GM12878 (cell line): ENCODE measurements around the gene ESYT2. TPM values are rescaled to one million over a fixed set of nuclear protein-coding genes. Genes with fewer than 3 reads are reported as not detected.

Source experiments
- ATAC-seq: fragments of 200-7000 bp; cut with Tn5 transposase; 3 replicates; pipeline ENCODE4 v1.9.1; 2020; ENCODE audit warnings: mild to moderate bottlenecking, moderate library complexity
- BruUV-seq: library from RNA; stranded (reverse); fragments of 400-500 nt; replicated peaks from 2 replicates; lab custom pipeline; 2021; lab: Mats Ljungman, UMichigan
- CTCF ChIA-PET: fragments of 300-600 bp; sonication (Branson Sonifier 250); formaldehyde crosslinking; extraction: SDS; loops from one replicate; lab custom pipeline; 2021; ENCODE audit warnings: inconsistent platforms; lab: Yijun Ruan, JAX
- POLR2A ChIA-PET: fragments of 350-600 bp; formaldehyde crosslinking; extraction: SDS; loops from one replicate; lab custom pipeline; 2021; ENCODE audit warnings: inconsistent platforms; lab: Charles Lee
- RAD21 ChIA-PET: fragments of 300-600 bp; sonication (Branson Sonifier 250); formaldehyde crosslinking; loops from one replicate; lab custom pipeline; 2023; ENCODE audit warnings: antibody characterized with exemption; ENCODE audit not compliant: unreplicated experiment; lab: Charles Lee
- SMC1A ChIA-PET: fragments of 300-600 bp; sonication (Branson Sonifier 250); formaldehyde crosslinking; loops from one replicate; lab custom pipeline; 2023; ENCODE audit not compliant: unreplicated experiment, uncharacterized antibody; lab: Charles Lee
- DNase-seq: peaks from one replicate; pipeline ENCODE4 v3.0.0-alpha.2; 2011; ENCODE audit warnings: low read depth, low spot score
- FAIRE-seq: peaks from 3 replicates; lab custom pipeline; 2011; peaks lifted over from hg19 to GRCh38; lab: Jason Lieb, UNC
- H2AFZ ChIP-seq: 2 replicates; pipeline ENCODE4 v1.6.0; 2011; ENCODE audit warnings: low read depth, low read length, control low read depth; ENCODE audit not compliant: control insufficient read depth
- H3K27ac ChIP-seq: 2 replicates; pipeline ENCODE4 v1.5.1; 2011; ENCODE audit warnings: control low read depth; ENCODE audit not compliant: control insufficient read depth, insufficient read depth
- H3K27me3 ChIP-seq, 2 experiments: replicated peaks in 1 of 2; 2 replicates each; pipeline versions ENCODE4 v1.6.0 to v1.6.1; 2011; ENCODE audit warnings: low read length in 1 of 2; ENCODE audit not compliant: control insufficient read depth in 2 of 2, insufficient read depth in 2 of 2
- H3K36me3 ChIP-seq, 2 experiments: 2 replicates each; pipeline ENCODE4 v1.5.1; 2011; ENCODE audit warnings: low read length in 1 of 2; ENCODE audit not compliant: control insufficient read depth in 2 of 2, insufficient read depth in 2 of 2
- H3K4me1 ChIP-seq: 2 replicates; pipeline ENCODE4 v1.6.1; 2011; ENCODE audit warnings: mild to moderate bottlenecking, low read length, moderate library complexity, mixed read lengths; ENCODE audit not compliant: control insufficient read depth, insufficient read depth
- H3K4me2 ChIP-seq: 2 replicates; pipeline ENCODE4 v1.6.0; 2011; ENCODE audit warnings: control low read depth; ENCODE audit not compliant: control insufficient read depth, insufficient read depth
- H3K4me3 ChIP-seq: fragments of 200-600 bp; sonication (generic); 2 replicates; pipeline ENCODE4 v1.5.1; 2016
- H3K79me2 ChIP-seq: 2 replicates; pipeline ENCODE4 v1.6.0; 2011; ENCODE audit warnings: low read length; ENCODE audit not compliant: control insufficient read depth, insufficient read depth
- H3K9ac ChIP-seq: 2 replicates; pipeline ENCODE4 v1.8.0; 2011; ENCODE audit warnings: low read length, control low read depth, mixed read lengths; ENCODE audit not compliant: control insufficient read depth, insufficient read depth
- H3K9me3 ChIP-seq: replicated peaks from 3 replicates; pipeline ENCODE4 v1.5.1; 2011; ENCODE audit warnings: mild to moderate bottlenecking, low read length; ENCODE audit not compliant: control insufficient read depth, insufficient read depth
- H4K20me1 ChIP-seq: 2 replicates; pipeline ENCODE4 v1.6.0; 2011; ENCODE audit not compliant: control insufficient read depth, insufficient read depth
- BCL3 ChIP-seq: IDR thresholded peaks from 2 replicates; pipeline ENCODE4 v1.6.1; 2011; ENCODE audit warnings: borderline replicate concordance, low read depth, mild to moderate bottlenecking, moderate library complexity, low read length; ENCODE audit not compliant: insufficient read depth, poor library complexity, severe bottlenecking
- CBX5 ChIP-seq: sonication (generic); IDR thresholded peaks from 2 replicates; pipeline ENCODE4 v1.6.1; 2016; ENCODE audit warnings: low read depth, moderate library complexity, mild to moderate bottlenecking, inconsistent platforms
- HCFC1 ChIP-seq: fragments of 150-350 bp; IDR thresholded peaks from 2 replicates; pipeline ENCODE4 v1.6.1; 2014; ENCODE audit warnings: low read length
- HDAC2 ChIP-seq: fragments of 200-600 bp; sonication (generic); IDR thresholded peaks from 2 replicates; pipeline ENCODE4 v1.6.1; 2017
- HDAC6 ChIP-seq: fragments of 200-600 bp; sonication (generic); IDR thresholded peaks from one replicate; pipeline ENCODE4 v1.8.0; 2017; ENCODE audit warnings: antibody characterized with exemption; ENCODE audit not compliant: unreplicated experiment
- IKZF2 ChIP-seq, 2 experiments: fragments of 450-650 bp; IDR thresholded peaks; 2 replicates each; pipeline ENCODE4 v1.6.1; 2017; ENCODE audit warnings: mild to moderate bottlenecking in 2 of 2, moderate library complexity in 2 of 2
- IRF5 ChIP-seq: fragments of 450-650 bp; IDR thresholded peaks from 2 replicates; pipeline ENCODE4 v1.6.1; 2017; ENCODE audit warnings: borderline replicate concordance
- KLF5 ChIP-seq: fragments of 450-650 bp; IDR thresholded peaks from 2 replicates; pipeline ENCODE4 v1.6.1; 2014; ENCODE audit warnings: mild to moderate bottlenecking; ENCODE audit not compliant: partially characterized antibody
- MXI1 ChIP-seq: fragments of 150-350 bp; IDR thresholded peaks from 2 replicates; pipeline ENCODE4 v1.6.1; 2011; ENCODE audit warnings: low read depth, mild to moderate bottlenecking, inconsistent platforms, low read length, improper control_type of control experiment
- POLR2A ChIP-seq: IDR thresholded peaks from 2 replicates; pipeline ENCODE4 v1.6.1; 2011; ENCODE audit warnings: low read depth, mild to moderate bottlenecking, low read length
- RELB ChIP-seq: fragments of 450-650 bp; IDR thresholded peaks from 2 replicates; pipeline ENCODE4 v1.6.1; 2017; ENCODE audit warnings: low read depth, mild to moderate bottlenecking, moderate library complexity
- SREBF2 ChIP-seq: IDR thresholded peaks from 2 replicates; pipeline ENCODE4 v1.6.1; 2012; ENCODE audit warnings: mild to moderate bottlenecking, low read length
- USF1 ChIP-seq: IDR thresholded peaks from 2 replicates; pipeline ENCODE4 v1.6.1; 2011; ENCODE audit warnings: borderline replicate concordance, low read depth, mild to moderate bottlenecking, moderate library complexity, mixed read lengths, low read length; ENCODE audit not compliant: insufficient read depth; ENCODE audit errors: extremely low read length
- ZBED1 ChIP-seq: IDR thresholded peaks from 2 replicates; pipeline ENCODE4 v1.6.1; 2016; ENCODE audit warnings: borderline replicate concordance
- ZBTB40 ChIP-seq: fragments of 450-650 bp; IDR thresholded peaks from 2 replicates; pipeline ENCODE4 v1.6.1; 2016; ENCODE audit warnings: mild to moderate bottlenecking, moderate library complexity, borderline replicate concordance
- WGBS: methylation state at CpG from one replicate; pipeline ENCODE4 v1.1.6; 2016; ENCODE audit warnings: low lambda C conversion rate; ENCODE audit not compliant: insufficient replicate concordance, insufficient coverage; ENCODE audit errors: missing lambda C conversion rate; 5-methylcytosine and 5-hydroxymethylcytosine counted together
- in situ Hi-C: fragments of 300-500 bp; cut with MboI; formaldehyde crosslinking; loops from 9 replicates; pipeline ENCODE4 v1.14.3; 2018; ENCODE audit warnings: mixed read lengths
- intact Hi-C: fragments of 100-400 bp; cut with micrococcal nuclease; formaldehyde crosslinking; loops from one replicate; pipeline ENCODE4 v1.14.2; 2022; ENCODE audit not compliant: unreplicated experiment
- polyA plus RNA-seq, 11 experiments: library from polyadenylated mRNA; depleted of rRNA in 4 of 11; unstranded in 6 of 11; stranded (reverse) in 5 of 11; fragments of >200 nt; fragmentation: Nextera tagmentation in 4 of 11; fragmentation: Illumina TruSeq in 1 of 11; extraction: Ambion mirVana in 4 of 11; extraction: Trizol in 1 of 11; gene quantifications; 1 replicate in 1 of 11; 2 replicates in 10 of 11; pipeline versions ENCODE4 v1.2.1 to v1.2.3, GENCODE V29; 2011 to 2016; ENCODE audit warnings: inconsistent platforms in 2 of 11, missing spikeins in 2 of 11, low read depth in 1 of 11
- total RNA-seq, 4 experiments: library from RNA; depleted of rRNA in 3 of 4; stranded (reverse); fragments of >200 nt in 3 of 4; fragmentation: Illumina TruSeq in 1 of 4; extraction: Trizol in 1 of 4; gene quantifications; 2 replicates each; pipeline versions ENCODE4 v1.2.1 to v1.2.3, GENCODE V29; 2013 to 2021

Gene ESYT2
- total and polyA plus RNA-seq, 10 of the 15 experiments (the other 5 are each of a cell fraction or from before 2014, with no cell fraction given), result 1.9 to 44.6 (median 21.4) TPM

GRCh38 chr7:158805414-158805813 is 23.9 kb downstream of the ESYT2 start:
- ChIA-PET POLR2A (no interaction called here), CTCF (interaction anchor here (1.0 kb wide), 1 partner anchor 172 kb away, joined by 3 read pairs; no protein-coding TSS in a partner anchor), RAD21 (no interaction called here)
- 100% methylated on average over 2 of the region's 2 CpGs for WGBS
- FAIRE-seq (no peak), ATAC-seq (no peak), DNase-seq (no peak)
- Histone ChIP-seq H3K79me2 (peaks cover 6% of the 10 kb centered on the region), H3K9ac (no peak overlapping the region), H4K20me1 (no peaks in the 10 kb centered on the region), H3K9me3 (peaks cover 8% of the 10 kb centered on the region; the same call in 2 of the 3 replicates), H2AFZ (no peak overlapping the region), H3K4me2 (no peak overlapping the region), H3K4me1 (0 out of 2 replicates have a peak, but pooled peaks cover 3% of the 10 kb centered on the region), H3K27me3 (no peaks in the 10 kb centered on the region), H3K27ac (no peak overlapping the region), H3K36me3 (peaks cover 0 to 4% of the 10 kb centered on the region in 2 experiments; a peak in 1 of 4 replicates)
- BruUV-seq, result no TSS peak
- intact Hi-C loops, result no loop called here
- TF ChIP-seq MXI1 (no peak), KLF5 (no peak), HDAC2 (no peak), BCL3 (no peak), POLR2A (no peak), RELB (no peak), ZBTB40 (no peak), HDAC6 (no peak), CBX5 (no peak), USF1 (no peak), IKZF2 (IDR thresholded peaks at IDR 0.05) (no peak), ZBED1 (no peak), SREBF2 (no peak), IRF5 (no peak), HCFC1 (no peak)
- TF ChIP-seq, all 136 proteins: peak for 0
- SMC1A ChIA-PET, result no interaction called here
- H3K4me3 ChIP-seq, result no peak overlapping the region
- in situ Hi-C loops, result no loop called here
